Adrenal gland (tissue), 5 donors: ENCODE measurements around the gene LCE1B.

ENCODE experiments used
- POLR2A ChIP-seq, 2 donors: fragments of 450-650 bp; IDR thresholded peaks; one replicate each; pipeline ENCODE4 v1.6.1; 2017; ENCODE audit warnings: antibody characterized with exemption in 2 of 2, mild to moderate bottlenecking in 2 of 2, moderate library complexity in 1 of 2
- TF ChIP-seq, protein P1 (sequence below), 6 experiments: fragments of 450-650 bp in 4 of 6; fragments of 200-600 bp in 2 of 6; sonication (generic) in 1 of 6; IDR thresholded peaks; 1 replicate in 5 of 6; 2 replicates in 1 of 6; pipeline versions ENCODE4 v1.5.1 to v1.8.0; 2016 to 2021; ENCODE audit warnings: antibody characterized with exemption in 6 of 6, mild to moderate bottlenecking in 2 of 6, moderate library complexity in 1 of 6
- donor health status: DM: no; HTN: no; CAD: no.

DNA sequence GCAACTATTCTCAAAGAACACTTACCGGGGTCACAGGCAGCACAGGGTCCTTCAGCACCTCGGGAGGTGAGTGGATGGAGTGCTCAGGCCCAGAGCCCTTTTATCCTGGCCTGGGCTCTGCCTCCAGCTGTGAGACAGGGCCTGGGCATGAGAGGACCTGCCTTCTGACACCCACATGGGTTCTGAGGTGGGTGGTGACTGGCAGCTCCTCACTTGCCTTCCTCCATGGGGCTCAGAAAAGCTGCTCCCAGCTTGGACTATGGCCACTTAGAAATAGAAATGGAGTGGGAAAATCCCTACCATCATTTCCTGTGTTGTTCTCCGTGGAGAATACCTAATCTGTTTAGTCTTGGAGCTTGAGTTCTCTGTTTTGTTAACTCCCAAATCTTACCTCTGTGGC, 5.2 kb upstream of the LCE1B start, which contains the start of gene LCE1C:
- TF ChIP-seq, protein P1, sequence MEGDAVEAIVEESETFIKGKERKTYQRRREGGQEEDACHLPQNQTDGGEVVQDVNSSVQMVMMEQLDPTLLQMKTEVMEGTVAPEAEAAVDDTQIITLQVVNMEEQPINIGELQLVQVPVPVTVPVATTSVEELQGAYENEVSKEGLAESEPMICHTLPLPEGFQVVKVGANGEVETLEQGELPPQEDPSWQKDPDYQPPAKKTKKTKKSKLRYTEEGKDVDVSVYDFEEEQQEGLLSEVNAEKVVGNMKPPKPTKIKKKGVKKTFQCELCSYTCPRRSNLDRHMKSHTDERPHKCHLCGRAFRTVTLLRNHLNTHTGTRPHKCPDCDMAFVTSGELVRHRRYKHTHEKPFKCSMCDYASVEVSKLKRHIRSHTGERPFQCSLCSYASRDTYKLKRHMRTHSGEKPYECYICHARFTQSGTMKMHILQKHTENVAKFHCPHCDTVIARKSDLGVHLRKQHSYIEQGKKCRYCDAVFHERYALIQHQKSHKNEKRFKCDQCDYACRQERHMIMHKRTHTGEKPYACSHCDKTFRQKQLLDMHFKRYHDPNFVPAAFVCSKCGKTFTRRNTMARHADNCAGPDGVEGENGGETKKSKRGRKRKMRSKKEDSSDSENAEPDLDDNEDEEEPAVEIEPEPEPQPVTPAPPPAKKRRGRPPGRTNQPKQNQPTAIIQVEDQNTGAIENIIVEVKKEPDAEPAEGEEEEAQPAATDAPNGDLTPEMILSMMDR (IDR thresholded peaks at IDR 0.05), result no peak
- no peak for TF ChIP-seq POLR2A (IDR thresholded peaks at IDR 0.05)
